HG03432 (cell line): ENCODE results near the gene LSM2.
"Not testable (repeated sequence)": the region's sequence is repeated elsewhere in the genome, so short reads cannot be mapped to it uniquely, and the experiment has no call there.

ENCODE experiments used
- ATAC-seq: cut with Tn5 transposase; IDR thresholded peaks from one replicate; pipeline ENCODE4 v1.9.1; 2021; ENCODE audit warnings: mild to moderate bottlenecking, moderate library complexity; ENCODE audit not compliant: unreplicated experiment

The LSM2 gene

GRCh38 chr6:31799781-31800180 is 7.0 kb downstream of the LSM2 start:
- no peak for ATAC-seq

GRCh38 chr6:31797588-31797987 is 9.2 kb downstream of the LSM2 start:
- no peak for ATAC-seq

- ATAC-seq = no peak
Observed at GRCh38 chr6:31796993-31797385, 9.8 kb downstream of the LSM2 start.

- peak; percentile 80 for ATAC-seq
Observed at GRCh38 chr6:31795616-31796298, 11.0 kb downstream of the LSM2 start, which contains the start of gene VARS1. Gene VARS1, minus strand, starts transcription at chr6:31795752. Its CDS starts 535 bp downstream, at chr6:31795217.

GRCh38 chr6:31794866-31795615 is 11.7 kb downstream of the LSM2 start:
- peak; percentile 19 for ATAC-seq

- no peak for ATAC-seq
Observed at GRCh38 chr6:31794294-31794865, 12.4 kb downstream of the LSM2 start.

- ATAC-seq = not testable (repeated sequence)
Observed at GRCh38 chr6:31793927-31794245, 12.9 kb downstream of the LSM2 start.

- ATAC-seq = no peak
Observed at GRCh38 chr6:31792761-31793171, 14.0 kb downstream of the LSM2 start.

GRCh38 chr6:31792090-31792374 is 14.7 kb downstream of the LSM2 start:
- no peak for ATAC-seq

GRCh38 chr6:31791324-31792089 is 15.3 kb downstream of the LSM2 start:
- no peak for ATAC-seq

GRCh38 chr6:31785475-31785874 is 21.3 kb downstream of the LSM2 start:
- no peak for ATAC-seq

GRCh38 chr6:31784098-31784925 is 22.5 kb downstream of the LSM2 start:
- ATAC-seq = no peak

- ATAC-seq = no peak
Observed at GRCh38 chr6:31782126-31782855, 24.5 kb downstream of the LSM2 start.

- ATAC-seq = no peak
Observed at GRCh38 chr6:31781244-31782125, 25.3 kb downstream of the LSM2 start.

- no peak for ATAC-seq
Observed at GRCh38 chr6:31780507-31781243, 26.1 kb downstream of the LSM2 start.

- no peak for ATAC-seq
Observed at GRCh38 chr6:31779908-31780307, 26.9 kb downstream of the LSM2 start.

- ATAC-seq = no peak
Observed at GRCh38 chr6:31778999-31779885, 27.5 kb downstream of the LSM2 start.
